ENCODE results near the gene PGM2L1. TPM values are rescaled to one million over a fixed set of nuclear protein-coding genes. Genes with fewer than 3 reads are reported as not detected.
A peak's percentile ranks its signal among the peaks of the same experiment; 100 is the strongest.
"Not testable (repeated sequence)": the region's sequence is repeated elsewhere in the genome, so short reads cannot be mapped to it uniquely, and the experiment has no call there.

Gene PGM2L1
- polyA plus RNA-seq, 12 donors = 4.3 to 7.5 (median 6.0) TPM; not detected in 1

DNA sequence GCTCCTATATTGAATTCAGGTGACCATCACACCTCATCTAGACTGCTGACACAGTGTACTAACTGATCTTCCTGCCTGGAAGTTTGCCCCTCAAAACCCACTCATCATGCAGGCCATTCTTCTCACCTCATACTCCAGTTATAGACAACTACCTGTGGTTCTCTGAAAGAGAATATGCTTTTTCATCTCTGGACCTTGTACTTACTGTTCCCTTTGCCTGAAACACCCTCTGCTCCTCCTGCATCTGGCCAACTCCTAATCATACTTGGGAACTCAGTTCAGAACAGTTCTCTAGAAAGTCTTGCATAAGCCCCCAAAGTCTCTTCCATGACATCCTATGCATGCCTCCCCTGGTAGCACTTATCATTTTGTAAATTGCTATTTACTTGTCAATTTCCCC is 58.6 kb downstream of the PGM2L1 start:
- DNase-seq = no peak

DNA sequence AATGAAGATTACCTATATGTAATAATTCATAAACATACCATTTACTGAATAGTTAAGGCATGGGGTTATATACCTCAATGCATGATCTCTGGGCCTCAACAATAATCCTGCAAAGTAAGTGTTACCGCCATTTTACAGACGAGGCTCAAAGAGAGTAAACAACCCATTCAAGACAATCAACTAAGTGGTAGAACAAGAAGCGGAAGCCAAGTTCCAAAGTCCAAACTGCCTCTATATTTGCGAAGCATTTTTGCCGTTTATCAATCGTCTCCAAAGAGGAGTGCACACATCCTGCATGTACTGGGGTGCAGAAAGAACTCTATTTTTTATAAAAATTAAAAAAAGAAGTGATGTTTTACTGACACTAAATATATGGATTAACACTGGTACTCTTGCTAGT is 59.3 kb downstream of the PGM2L1 start:
- no peak for DNase-seq

DNA sequence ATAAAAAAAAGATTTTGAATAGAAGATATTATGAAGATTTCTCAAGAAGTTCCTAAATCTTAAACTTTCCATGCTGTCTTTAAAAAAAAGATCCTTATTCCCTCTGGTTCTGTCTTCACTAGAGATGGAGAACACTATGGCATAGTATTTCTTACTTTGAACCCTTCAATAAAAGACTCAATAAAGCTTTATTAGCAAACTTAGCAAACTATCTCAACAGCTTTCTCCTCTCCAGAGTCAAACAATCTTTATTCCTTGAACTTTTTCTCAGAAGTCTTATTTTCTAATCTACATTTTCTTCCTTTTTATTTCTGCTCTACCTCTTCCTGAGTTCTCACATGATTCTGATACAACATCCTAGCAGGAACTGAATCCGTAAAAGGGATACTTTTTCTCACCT is 65.0 kb downstream of the PGM2L1 start:
- no peak for DNase-seq

DNA sequence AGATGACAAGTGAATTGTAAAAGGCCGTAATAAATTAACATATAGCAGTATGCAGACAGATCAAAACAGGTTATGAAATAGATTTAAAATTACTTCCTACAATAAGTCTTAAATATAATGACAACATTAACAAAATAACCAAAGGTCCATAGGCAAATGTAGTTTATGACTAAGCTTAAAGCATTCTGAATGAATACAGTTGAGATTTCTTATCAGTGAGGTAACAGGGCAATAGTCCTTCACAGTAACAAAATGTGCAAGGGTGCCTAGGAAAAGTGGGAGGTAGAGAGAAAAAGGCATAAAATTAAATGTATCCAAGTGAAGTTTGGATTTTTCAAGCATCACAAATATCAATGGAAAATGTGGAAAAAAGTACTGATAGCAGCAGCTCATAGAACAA is 65.9 kb downstream of the PGM2L1 start:
- no peak for DNase-seq

DNA sequence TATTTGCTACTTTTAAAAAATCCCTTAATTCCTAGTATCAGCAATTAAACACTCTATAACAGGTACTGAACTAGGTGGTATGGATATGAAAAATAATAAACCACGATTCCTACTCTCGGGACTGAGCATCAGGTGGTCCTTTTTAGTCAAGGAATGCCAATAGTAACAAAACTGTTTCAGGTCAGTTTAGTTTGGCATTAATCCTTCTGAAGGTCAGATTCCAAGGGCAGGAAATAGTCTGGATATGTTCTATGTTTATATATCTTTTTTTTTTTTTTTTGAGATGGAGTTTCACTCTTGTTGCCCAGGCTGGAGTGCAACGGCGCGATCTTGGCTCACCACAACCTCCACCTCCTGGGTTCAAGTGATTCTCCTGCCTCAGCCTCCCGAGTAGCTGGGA is 67.2 kb downstream of the PGM2L1 start:
- not testable (repeated sequence) for DNase-seq

DNA sequence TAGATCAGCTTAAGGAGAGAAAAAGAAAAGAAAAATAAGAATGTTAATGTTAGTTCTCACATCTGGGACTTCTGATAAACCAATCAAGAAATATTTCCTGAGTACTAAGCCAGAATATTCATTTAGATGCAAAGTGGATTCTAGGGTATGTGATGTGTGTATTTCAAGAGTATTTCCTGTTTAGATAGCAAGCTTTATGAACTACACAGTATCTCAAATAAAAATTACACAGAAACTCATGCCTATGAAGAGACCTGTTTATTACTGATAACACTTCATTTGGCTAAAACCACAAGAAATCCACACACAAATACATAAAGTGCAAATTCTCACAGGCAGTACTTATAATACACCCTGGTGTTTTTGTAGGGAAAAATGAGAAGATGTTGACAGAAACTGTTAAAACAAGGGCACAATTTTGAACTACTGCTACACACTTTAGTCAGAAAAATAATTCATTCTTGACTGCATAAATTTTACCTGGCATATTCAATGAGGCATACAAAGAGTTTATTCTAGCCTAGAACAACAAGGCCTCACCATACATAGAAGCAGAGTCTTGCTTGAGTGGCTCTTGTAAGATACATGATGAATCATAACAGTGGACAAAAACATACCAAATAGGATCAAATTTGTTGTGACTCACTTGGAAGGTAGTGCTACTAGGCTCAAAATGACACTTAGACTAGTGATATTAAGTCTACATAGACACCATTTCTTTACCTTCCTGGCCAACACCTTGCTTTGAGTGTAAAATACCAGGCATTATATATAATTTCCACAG is 68.0 kb downstream of the PGM2L1 start:
- no peak for DNase-seq

DNA sequence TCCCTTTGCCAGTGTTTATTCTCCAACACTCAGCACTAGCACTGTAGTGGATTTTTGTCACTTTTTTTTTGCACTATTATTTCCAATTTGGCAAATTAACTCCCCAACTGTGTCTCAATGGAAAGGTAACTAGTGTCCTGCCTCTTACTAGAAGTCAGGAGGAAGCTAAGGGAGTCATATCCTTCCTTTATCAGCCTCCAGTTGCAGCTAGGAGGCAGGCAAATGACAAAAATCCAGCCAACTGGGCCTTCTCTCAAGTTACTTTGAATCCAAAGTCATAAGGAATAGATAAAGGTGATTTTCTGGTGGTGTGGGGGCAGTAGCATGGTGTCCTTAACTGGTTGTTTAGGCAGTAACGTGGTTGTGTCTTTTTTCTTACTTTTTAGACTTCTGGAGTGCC is 71.2 kb downstream of the PGM2L1 start:
- DNase-seq = no peak

DNA sequence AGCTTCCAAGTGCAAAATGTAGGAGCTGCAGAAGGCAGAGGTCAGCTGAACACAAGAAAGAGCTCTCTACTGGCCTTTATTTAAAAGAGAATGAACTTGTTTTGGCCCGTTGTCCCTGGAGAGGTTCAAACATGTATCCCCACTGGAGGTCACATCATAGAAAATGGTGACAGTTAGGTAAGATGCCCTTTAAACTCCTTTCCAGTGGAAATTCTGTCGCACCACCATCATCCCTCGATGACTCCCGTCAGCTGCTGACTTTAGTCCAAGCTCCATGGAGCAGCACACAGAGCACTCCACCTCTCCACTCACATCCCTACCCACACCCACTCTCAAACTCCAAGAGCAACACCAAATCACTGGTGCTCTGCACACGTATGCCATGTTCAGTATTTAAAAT is 71.6 kb downstream of the PGM2L1 start:
- DNase-seq = no peak

DNA sequence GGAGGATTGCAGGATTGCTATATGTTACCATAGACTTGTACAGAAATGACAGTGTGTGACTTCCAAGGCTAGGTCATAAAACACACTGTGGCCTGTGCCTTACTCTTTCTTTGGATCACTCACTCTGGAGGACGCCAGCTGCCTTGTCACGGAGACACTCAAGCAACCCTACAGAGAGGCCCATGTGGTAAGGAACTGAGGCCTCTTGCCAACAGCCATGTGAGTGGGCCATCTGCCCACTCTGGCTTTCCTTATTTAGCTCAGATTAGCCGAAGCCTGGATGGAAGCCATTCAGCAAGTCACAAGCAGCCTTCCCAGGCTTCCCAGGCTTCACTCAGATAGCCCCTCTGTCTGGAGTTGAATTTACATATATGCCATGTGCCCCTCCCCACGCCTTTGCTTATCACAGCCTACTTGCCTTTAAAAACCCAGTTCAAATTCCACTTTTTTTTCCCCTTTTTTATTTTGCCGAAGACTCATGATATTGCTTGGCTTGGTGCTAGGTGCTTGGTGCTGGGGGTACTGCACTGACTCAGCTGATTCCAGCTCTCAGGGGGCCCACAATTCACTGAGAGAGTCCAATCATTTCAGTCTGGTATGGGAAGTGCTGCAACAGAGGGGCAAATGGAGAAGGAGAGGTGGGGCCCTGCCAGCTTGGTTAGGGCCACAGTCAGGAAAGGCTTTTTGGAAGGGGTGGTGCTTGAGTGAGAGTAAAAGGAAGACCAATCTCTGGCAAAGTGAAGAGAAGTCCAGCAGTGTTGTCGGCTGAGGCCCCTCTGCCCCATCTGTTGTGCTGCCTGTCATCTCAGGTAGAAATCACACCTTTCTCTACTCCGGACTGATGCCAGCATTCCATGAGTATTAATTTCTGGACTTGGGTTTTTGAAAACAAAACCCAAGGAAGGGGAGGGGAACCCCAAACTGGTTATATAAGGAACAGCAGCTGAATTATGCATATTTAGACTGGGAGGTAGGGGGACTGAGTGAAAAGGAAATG is 72.3 kb downstream of the PGM2L1 start:
- DNase-seq = peak; percentile 73

DNA sequence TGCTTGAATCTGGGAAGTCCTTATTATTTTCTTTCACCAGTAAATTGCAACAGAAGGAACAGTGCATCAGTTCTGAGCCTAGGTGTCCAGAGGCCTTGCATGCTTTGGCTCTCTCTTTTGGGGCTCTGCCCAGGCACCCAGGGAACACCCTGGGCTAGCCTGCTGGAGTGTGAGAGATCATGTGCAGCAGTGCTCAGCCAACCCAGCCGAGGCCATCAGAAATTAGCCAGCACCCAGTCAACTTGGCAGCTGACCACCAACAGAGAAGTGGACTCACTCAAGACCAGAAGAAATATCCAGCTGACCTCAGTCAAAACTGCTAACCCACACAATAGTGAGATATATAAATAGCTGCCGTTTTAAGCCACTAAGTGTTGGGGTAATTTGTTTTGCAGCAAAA is 75.6 kb downstream of the PGM2L1 start:
- no peak for DNase-seq

DNA sequence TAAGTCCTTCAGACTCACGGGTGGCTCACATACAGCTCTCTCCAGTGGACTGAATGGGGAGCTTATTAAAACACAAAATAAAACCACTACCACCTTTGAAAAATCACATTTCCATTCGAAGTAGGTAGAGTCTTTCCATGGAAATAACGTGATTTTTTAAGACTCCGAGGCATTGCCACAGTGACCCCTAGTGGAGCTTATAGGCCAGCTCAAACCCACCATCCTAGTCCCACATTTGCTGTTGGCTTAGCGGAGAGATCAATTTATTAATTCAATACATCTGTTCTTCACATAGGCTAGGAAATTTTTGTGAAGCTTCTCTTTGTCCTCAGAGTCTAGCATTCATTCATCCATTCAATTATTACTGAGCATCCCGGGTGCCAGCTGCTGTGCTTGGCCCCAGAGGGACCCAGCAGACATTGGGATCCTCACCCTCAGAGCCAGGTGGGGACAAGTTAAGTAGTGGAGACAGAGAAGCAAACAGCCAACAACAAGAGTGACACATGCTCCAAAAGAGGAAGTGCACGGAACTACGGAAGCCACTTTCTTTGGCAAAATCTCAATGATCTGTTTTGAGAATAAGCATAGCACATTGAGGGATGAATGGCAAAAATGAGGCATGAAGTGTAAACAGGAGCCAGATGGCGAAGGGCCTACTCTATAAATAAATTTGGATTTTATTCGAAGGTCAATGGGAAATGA is 76.6 kb downstream of the PGM2L1 start:
- peak; percentile 35 for DNase-seq

DNA sequence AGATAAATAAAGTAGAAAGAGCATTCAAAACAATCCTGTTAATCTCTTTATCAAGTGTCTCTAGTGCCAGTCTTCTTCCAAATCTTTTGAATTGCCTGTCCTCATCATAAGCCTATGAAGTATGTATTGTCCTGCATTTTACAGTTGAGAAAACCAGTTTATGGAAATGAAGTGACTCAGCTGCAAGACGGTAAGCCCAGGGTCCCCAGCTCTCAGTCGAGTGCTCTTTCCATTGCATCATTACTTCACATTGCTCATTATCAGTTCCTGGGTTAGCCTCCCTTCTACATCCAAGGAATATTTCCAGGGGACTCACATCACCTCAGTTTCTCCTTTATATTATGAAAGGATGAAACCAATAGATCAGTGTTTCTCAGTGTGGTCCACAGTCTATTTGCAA is 77.7 kb downstream of the PGM2L1 start:
- no peak for DNase-seq

DNA sequence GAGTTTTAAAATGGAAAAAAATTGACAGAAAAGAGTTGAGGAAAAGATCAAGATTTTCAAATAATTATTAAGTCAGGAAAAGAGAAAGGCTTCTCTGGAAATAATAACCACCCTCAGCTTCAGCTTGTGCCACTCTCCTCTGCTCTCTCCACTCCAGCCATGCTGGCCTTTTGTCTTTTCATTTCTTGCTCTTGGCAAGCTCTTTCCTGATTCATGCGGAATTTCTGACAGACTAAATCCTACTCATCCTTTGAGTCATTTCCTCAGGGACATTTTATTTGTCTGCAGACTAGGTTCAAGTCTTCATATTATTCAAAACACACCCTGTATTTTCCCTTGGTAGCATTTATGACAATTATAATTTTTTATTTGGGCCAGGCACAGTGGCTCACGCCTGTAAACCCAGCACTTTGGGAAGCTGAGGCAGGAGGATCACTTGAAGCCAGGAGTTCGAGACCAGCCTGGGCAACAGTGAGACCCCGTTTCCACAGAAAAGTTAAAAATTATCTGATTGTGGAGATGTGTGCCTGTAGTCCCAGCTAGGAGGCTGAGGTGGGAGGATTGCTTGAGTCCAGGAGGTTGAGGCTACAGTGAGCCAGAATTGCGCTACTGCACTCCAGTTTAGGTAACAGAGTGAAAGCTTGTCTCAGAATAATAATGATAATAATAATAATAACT is 79.0 kb downstream of the PGM2L1 start:
- peak; percentile 40 for DNase-seq

DNA sequence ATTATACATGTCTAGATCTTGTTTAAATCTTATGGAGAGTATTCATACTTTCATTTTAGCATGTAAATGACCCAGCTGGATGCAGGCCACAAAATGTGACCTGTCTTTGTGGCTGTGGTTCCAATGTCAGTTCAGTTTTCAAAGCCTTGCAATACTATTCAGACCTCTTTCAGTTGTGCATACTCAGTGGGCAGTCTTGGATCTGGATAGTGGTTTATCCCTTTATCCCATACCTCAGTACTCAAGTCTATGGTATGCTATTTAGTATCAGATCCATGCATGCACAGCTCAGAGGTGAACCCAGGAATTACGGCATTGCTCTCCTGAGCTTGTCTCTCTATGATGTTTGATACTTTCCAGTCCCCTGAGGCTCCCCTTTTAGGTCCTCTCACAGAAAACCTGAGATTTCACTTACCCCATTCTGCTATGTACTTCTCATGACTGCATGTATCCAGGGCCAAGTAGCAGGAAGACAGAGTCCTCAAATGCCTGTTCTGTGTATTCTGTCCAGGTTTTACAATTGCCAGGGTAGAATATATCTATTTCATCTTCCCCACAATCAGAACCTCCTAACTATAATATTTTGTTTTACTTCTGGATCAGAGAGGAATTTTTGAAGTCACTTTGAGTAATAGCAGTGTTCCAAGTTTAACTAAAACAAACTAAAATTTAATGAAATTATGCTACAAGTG is 79.8 kb downstream of the PGM2L1 start:
- no peak for DNase-seq

DNA sequence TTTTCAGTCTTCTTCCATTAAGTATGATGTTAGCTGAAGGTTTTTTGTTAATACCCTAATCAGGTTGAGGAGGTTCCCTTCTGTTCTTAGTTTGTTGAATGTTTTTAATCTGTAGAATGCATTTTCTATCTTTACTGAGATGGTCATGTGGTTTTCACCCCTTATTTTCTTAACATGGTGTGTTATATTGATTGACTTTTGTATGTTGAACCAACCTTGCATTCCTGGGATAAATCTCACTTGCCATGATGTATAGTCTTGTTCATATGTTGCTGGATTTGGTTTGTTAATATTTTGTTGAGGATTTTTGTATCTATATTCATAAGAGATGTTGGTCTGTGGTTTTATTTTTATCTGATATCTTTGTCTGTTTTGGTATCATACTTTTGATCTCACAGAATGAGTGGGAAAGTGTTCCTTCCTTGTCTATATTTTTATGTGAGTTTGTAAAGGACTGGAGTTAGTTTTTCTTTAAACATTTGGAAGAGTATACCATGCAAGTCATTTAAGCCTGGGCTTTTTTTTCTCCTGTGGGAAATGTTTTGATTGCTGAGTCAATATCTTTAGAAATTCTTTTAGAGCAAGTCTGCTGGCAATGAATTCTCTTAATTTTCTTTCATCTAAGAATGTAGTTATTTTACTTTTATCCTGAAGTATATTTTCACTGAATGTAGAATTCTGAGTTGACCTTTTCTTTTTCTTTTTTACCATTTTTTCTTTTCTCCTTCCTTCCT is 81.3 kb downstream of the PGM2L1 start:
- no peak for DNase-seq

DNA sequence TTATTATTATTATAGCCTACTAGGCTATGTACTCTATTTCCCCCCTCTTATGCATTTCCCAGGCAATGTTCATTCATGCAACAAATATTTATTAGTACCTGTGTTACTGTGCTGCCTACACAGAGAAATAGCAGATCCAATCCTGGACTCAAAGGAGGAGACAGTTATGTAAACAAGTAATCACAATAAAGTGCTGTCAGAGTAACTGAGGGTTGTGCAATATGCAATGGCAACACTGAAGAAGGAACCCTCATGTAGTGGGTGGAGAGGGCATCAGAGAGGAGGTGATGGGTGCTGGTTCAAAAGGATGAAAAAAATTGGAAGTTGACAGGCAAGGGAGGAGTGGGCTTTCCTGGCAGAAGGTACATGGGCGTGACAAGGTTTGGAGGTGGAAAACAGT is 85.9 kb downstream of the PGM2L1 start:
- no peak for DNase-seq

DNA sequence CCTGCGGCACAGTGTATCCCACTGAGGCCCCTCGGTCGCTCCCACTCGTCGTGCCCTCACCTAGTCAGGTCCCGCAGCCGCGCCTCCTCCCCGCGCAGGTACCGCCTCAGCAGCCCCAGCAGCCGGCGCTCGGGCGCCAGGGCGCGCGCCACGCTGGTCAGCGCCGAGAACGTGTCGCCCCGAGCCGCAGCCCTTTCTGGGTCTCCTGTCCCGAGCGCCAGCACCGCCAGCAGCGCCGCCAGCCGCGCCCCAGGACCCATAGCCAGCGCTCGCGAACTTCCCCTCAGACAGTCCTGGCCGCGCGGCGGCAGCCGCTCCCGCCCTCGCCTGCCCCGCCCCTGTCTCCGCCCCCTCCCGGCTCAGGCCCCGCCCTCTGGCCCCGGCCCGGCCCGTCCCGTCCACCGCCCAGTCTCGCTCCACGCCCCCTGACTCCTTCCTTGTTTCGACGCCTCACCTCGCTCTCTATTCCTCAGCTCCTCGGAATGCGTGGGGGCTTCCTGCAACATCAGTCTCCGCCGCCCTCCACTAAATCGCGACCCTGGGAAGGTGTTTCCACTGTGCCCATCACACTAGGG is 86.8 kb downstream of the PGM2L1 start, which contains the start of gene P4HA3:
TSS of gene P4HA3 (minus strand) at position 289 of the 575 bp plus-strand sequence. CDS start at position 260, 29 bp downstream.
- DNase-seq = no peak

DNA sequence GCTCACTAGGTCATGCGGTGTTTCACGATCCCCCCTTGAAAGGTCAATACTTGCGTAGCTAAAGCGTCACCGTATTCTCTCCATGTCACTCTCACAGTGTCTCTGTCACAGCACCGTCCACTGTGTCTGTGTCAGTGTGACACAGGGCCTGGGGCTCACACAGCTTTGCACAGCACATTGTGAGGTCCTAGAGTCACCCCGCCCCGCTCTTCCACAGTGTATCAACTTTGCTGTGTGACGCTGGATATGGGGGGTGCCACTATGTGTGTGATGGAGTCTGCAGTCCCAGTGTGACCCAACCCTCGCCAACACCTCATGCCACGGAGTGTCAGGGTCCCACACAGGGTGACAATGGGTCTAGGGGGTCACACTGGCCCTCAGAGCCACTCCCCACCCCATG is 87.4 kb downstream of the PGM2L1 start:
- no peak for DNase-seq

DNA sequence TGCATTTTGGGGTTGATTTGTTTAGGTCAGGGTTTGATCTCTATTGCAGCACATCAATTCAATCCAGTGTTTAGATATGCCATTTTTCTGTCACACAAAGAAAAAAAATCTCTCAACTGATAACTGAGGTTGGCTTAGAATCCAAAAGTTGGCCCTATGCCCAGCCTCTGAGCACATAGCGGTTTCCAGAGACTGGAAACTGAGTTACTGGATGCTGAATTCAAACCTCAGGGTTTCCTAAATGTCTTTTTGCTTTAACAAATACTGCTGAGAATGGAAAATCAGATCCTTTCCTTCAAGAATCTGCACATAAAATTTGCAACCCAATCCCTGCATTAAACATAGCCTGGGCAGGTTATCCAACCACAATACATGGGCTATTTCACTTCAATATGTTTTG is 90.8 kb downstream of the PGM2L1 start:
- peak; percentile 37 for DNase-seq
